HG02938 (cell line): ENCODE measurements around the gene MARVELD3.

ENCODE experiments used
- ATAC-seq: cut with Tn5 transposase; IDR thresholded peaks from one replicate; pipeline ENCODE4 v1.9.1; 2021; ENCODE audit warnings: mild to moderate bottlenecking, moderate library complexity; ENCODE audit not compliant: unreplicated experiment

Gene MARVELD3

GRCh38 chr16:71622088-71622487 is 3.9 kb upstream of the MARVELD3 start:
- no peak for ATAC-seq

GRCh38 chr16:71623597-71623996 is 2.4 kb upstream of the MARVELD3 start:
- no peak for ATAC-seq

DNA sequence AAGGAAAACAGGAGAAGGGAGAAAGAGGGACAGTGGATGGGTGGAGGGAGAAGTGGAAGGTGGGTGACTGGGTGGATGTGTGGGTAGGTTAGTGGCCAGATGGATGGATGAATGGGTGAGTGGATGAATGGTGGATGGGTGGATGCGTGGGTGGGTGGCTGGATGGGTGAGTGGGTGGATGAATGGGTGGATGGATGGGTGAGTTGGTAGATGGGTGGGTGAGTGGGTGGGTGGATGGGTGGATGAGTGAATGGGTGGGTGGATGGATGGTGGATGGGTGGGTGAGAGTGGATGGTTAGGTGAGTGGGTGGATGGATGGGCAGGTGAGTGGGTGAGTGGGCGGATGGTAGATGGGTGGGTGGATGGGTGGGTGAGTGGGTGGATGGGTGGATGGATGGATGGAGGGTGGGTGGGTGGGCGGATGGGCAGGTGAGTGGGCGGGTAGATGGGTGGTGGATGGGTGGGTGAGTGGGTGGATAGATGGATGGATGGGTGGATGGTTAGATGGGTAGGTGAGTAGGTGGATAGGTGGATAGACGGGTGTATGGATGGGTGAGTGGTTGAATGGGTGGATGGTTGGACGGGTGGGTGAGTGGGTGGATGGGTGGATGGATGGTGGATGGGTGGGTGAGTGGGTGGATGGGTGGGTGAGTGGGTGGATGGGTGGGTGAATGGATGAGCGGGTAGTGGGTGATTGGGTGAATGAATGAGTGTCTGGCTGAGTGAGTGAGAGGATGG is 702 bp upstream of the MARVELD3 start:
- ATAC-seq, result no peak

GRCh38 chr16:71626858-71627213 is 852 bp downstream of the MARVELD3 start:
- no peak for ATAC-seq

DNA sequence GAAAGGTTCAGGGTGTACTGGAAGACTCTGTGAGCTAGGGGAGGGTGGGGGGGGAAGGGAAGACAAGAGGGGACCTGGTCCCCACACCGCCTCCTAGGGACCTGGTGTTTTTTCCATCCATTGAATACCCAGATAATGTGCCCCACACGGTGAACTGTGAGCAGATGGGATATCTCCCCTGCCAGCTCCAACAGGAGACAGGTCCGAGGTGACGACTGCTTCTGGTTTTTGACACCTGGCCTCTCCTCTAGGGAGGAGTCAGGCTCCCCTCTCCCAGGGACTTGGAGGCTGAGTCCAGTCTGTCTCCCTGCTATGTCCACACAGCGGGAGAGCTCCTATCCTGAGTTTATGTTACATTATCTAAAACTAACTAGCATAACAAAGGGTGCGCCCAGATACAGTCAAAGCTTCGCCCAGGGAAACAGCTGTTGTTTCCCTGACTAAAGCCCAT is 1.8 kb downstream of the MARVELD3 start:
- no peak for ATAC-seq

GRCh38 chr16:71628810-71629209 is 2.8 kb downstream of the MARVELD3 start:
- no peak for ATAC-seq

GRCh38 chr16:71629278-71630016 is 3.5 kb downstream of the MARVELD3 start:
- ATAC-seq, result no peak

DNA sequence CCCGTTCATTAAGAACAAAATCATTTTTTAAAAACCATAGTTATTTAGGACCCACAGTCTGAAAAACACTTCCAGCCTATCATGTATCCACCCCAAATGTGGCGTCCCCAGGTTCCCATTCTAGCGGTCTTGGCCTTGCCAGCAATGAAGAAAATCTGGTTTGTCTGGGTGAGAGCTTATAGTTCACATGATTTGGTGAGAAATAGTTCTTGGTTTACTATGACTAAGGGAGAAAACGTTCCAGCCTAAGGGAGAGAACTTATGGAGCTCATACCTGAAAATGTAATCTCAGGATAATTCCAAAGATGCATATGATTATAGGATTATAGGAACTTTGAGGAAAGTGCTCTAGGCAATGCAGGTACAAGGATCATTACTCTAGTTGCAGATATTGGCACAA is 4.8 kb downstream of the MARVELD3 start:
- no peak for ATAC-seq

- no peak for ATAC-seq
Observed at GRCh38 chr16:71631776-71632175, 5.8 kb downstream of the MARVELD3 start.

DNA sequence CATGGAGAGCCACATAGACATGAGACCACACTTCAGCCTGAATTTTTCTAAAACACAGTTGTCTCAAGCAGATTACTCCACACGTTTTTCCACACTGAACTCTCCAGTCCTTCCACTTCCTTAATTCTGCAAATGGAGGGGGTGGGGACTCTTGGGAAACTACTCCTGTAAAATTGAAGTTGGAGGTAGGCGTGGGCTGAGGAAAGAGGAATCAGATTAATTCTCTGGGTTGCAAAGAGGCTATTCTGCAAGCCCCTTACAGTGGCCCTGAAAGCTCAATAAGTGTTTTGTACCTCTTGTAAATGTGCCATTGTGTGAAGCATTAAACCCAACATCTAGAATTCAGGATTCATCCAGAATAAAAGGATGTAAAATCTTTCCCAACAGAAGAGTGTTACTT is 9.6 kb downstream of the MARVELD3 start:
- ATAC-seq, result no peak

GRCh38 chr16:71637398-71637797 is 11.4 kb downstream of the MARVELD3 start:
- ATAC-seq, result no peak

GRCh38 chr16:71645450-71645849 is 19.5 kb downstream of the MARVELD3 start:
- no peak for ATAC-seq

- no peak for ATAC-seq
Observed at GRCh38 chr16:71647391-71647790, 21.4 kb downstream of the MARVELD3 start.

DNA sequence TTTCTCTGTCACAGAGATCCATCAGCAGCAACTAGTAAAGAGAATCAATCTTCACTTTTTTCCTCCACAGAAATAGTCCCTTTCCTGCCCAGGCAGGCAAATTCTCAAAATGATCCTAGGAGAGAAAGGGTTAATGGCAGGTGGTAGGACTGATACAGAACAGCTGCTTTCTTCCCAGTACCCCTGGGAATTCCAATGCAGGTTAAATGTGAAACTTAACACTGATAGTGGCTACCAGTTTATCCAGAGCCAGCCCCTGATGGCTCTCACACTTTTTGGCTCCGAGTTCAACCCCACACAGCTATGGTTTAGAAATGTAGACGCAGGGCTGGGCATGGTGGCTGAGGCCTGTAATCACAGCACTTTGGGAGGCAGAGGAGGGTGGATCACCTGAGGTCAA is 22.2 kb downstream of the MARVELD3 start:
- no peak for ATAC-seq

GRCh38 chr16:71648921-71649320 is 22.9 kb downstream of the MARVELD3 start:
- no peak for ATAC-seq

GRCh38 chr16:71649704-71650103 is 23.7 kb downstream of the MARVELD3 start:
- ATAC-seq, result no peak

DNA sequence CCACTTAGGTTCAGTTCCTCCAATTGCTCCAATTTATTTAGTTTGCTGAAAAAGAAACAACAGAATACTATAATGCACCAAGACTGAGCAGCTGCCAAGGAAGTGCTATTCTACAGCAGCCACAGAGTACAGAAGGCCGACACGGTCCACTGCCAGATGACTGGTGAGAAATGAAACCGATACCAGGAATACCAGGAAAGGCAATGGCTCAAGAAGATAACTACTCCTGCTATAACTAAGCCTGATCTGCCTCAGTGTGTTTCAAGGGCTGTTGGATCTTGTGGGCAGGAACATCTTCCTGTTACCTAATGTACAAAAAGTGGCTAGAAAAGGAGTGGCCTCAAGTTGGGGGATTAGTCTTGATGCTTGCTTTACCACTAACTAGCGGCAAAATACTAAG is 32.8 kb downstream of the MARVELD3 start:
- no peak for ATAC-seq

- no peak for ATAC-seq
Observed at GRCh38 chr16:71659471-71659870, 33.5 kb downstream of the MARVELD3 start.

DNA sequence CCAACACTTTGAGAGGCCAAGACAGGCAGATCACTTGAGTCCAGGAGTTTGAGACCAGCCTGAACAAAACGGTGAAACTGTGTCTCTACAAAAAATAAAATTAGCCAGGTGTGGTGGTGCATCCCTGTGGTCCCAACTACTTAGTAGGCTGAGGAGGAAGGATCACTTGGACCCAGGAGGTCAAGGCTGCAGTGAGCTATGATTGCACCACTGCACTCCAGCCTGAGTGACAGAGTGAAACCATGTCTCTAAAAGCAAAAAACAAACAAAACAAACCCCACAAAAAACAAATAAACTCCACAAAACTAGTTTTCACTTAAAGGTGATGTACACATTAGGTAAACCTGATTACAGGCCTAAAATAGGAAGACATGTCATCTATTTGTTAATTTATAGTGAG is 40.3 kb downstream of the MARVELD3 start:
- ATAC-seq, result no peak

- no peak for ATAC-seq
Observed at GRCh38 chr16:71666928-71667707, 41.1 kb downstream of the MARVELD3 start.

GRCh38 chr16:71669926-71670536 is 44.0 kb downstream of the MARVELD3 start:
- no peak for ATAC-seq
